WTC11 (cell line): ENCODE measurements around the gene ARHGAP23. TPM values are rescaled to one million over a fixed set of nuclear protein-coding genes. Genes with fewer than 3 reads are reported as not detected.

ENCODE experiments used
- ATAC-seq: fragments of 200-7000 bp; cut with Tn5 transposase; 2 replicates; pipeline ENCODE4 v1.10.0; 2021; ENCODE audit warnings: mild to moderate bottlenecking, moderate library complexity
- CTCF ChIA-PET: fragments of 300-600 bp; sonication (Branson Sonifier 250); formaldehyde crosslinking; loops from one replicate; lab custom pipeline; 2021; ENCODE audit warnings: antibody characterized with exemption; lab: Charles Lee
- POLR2A ChIA-PET: fragments of 350-600 bp; sonication (Branson Sonifier 250); formaldehyde crosslinking; loops from one replicate; lab custom pipeline; 2021; ENCODE audit warnings: antibody characterized with exemption; lab: Charles Lee
- DNase-seq: peaks from one replicate; pipeline ENCODE4 v3.0.0; 2021; ENCODE audit warnings: low spot score
- H3K27ac Mint-ChIP-seq: 2 replicates; pipeline ENCODE4 v1.8.0; 2021; ENCODE audit warnings: mixed read lengths
- H3K27me3 Mint-ChIP-seq: 2 replicates; pipeline ENCODE4 v1.8.0; 2021; ENCODE audit warnings: low read depth, mild to moderate bottlenecking, moderate library complexity, mixed read lengths
- H3K36me3 Mint-ChIP-seq: 2 replicates; pipeline ENCODE4 v1.8.0; 2021; ENCODE audit warnings: mixed read lengths
- H3K4me1 Mint-ChIP-seq: 2 replicates; pipeline ENCODE4 v1.8.0; 2022; ENCODE audit warnings: mixed read lengths
- H3K4me3 Mint-ChIP-seq: 2 replicates; pipeline ENCODE4 v1.8.0; 2021; ENCODE audit warnings: mild to moderate bottlenecking, moderate library complexity, mixed read lengths
- H3K9me3 Mint-ChIP-seq: 2 replicates; pipeline ENCODE4 v1.8.0; 2021; ENCODE audit warnings: mixed read lengths
- AFF4 ChIP-seq: sonication (generic); formaldehyde crosslinking; IDR thresholded peaks from 2 replicates; pipeline ENCODE4 v1.8.1; 2023; ENCODE audit warnings: mild to moderate bottlenecking, missing genetic modification reagents, borderline replicate concordance
- CDX4 ChIP-seq: fragments of 250-450 bp; sonication (Bioruptor Pico); IDR thresholded peaks from 2 replicates; pipeline ENCODE4 v1.9.0; 2021; ENCODE audit warnings: moderate library complexity, mild to moderate bottlenecking, inconsistent platforms, borderline replicate concordance
- CREB1 ChIP-seq: sonication (generic); formaldehyde crosslinking; IDR thresholded peaks from 2 replicates; pipeline ENCODE4 v1.8.0; 2023; ENCODE audit warnings: mild to moderate bottlenecking, missing genetic modification reagents
- E2F4 ChIP-seq: sonication (generic); formaldehyde crosslinking; IDR thresholded peaks from 2 replicates; pipeline ENCODE4 v1.8.1; 2022; ENCODE audit warnings: low read depth, mild to moderate bottlenecking, moderate library complexity, missing genetic modification reagents, borderline replicate concordance
- GABPB1 ChIP-seq: sonication (generic); formaldehyde crosslinking; IDR thresholded peaks from 2 replicates; pipeline ENCODE4 v1.8.1; 2023; ENCODE audit warnings: mild to moderate bottlenecking, missing genetic modification reagents
- HMGXB4 ChIP-seq: sonication (generic); formaldehyde crosslinking; IDR thresholded peaks from 2 replicates; pipeline ENCODE4 v1.8.1; 2023; ENCODE audit warnings: mild to moderate bottlenecking, moderate library complexity, missing genetic modification reagents
- IRF1 ChIP-seq: sonication (generic); formaldehyde crosslinking; IDR thresholded peaks from 2 replicates; pipeline ENCODE4 v1.8.0; 2023; ENCODE audit warnings: missing genetic modification reagents
- IRF2 ChIP-seq: sonication (generic); formaldehyde crosslinking; IDR thresholded peaks from 2 replicates; pipeline ENCODE4 v1.8.0; 2022; ENCODE audit warnings: low read depth, missing genetic modification reagents, borderline replicate concordance
- MYBL2 ChIP-seq: sonication (generic); formaldehyde crosslinking; IDR thresholded peaks from 2 replicates; pipeline ENCODE4 v1.8.1; 2023; ENCODE audit warnings: mild to moderate bottlenecking, moderate library complexity, missing genetic modification reagents
- NR1H2 ChIP-seq: sonication (generic); formaldehyde crosslinking; IDR thresholded peaks from 2 replicates; pipeline ENCODE4 v1.9.0; 2021; ENCODE audit warnings: mild to moderate bottlenecking, moderate library complexity, missing genetic modification reagents
- NR3C1 ChIP-seq: sonication (generic); formaldehyde crosslinking; conservative IDR thresholded peaks from 2 replicates; pipeline ENCODE4 v1.8.1; 2023; ENCODE audit warnings: low read depth, mild to moderate bottlenecking, missing genetic modification reagents
- PRDM15 ChIP-seq: sonication (generic); formaldehyde crosslinking; IDR thresholded peaks from 2 replicates; pipeline ENCODE4 v1.8.0; 2022; ENCODE audit warnings: missing genetic modification reagents
- RORB ChIP-seq: fragments of 250-450 bp; sonication (Bioruptor Pico); IDR thresholded peaks from 2 replicates; pipeline ENCODE4 v1.9.0; 2021; ENCODE audit warnings: mild to moderate bottlenecking
- TEAD1 ChIP-seq: sonication (generic); formaldehyde crosslinking; IDR thresholded peaks from 2 replicates; pipeline ENCODE4 v1.8.0; 2022; ENCODE audit warnings: mild to moderate bottlenecking, missing genetic modification reagents
- TEAD4 ChIP-seq: sonication (generic); formaldehyde crosslinking; IDR thresholded peaks from 2 replicates; pipeline ENCODE4 v1.8.0; 2022; ENCODE audit warnings: mild to moderate bottlenecking, missing genetic modification reagents
- USF2 ChIP-seq: sonication (generic); formaldehyde crosslinking; IDR thresholded peaks from 2 replicates; pipeline ENCODE4 v1.8.1; 2023; ENCODE audit warnings: mild to moderate bottlenecking, missing genetic modification reagents, moderate library complexity
- ZMAT4 ChIP-seq: fragments of 250-450 bp; sonication (Bioruptor Pico); IDR thresholded peaks from 2 replicates; pipeline ENCODE4 v1.9.0; 2021; ENCODE audit warnings: mild to moderate bottlenecking
- ZNF219 ChIP-seq: sonication (generic); formaldehyde crosslinking; IDR thresholded peaks from 2 replicates; pipeline ENCODE4 v1.8.0; 2023; ENCODE audit warnings: missing genetic modification reagents, mild to moderate bottlenecking, borderline replicate concordance
- ZNF263 ChIP-seq: sonication (generic); formaldehyde crosslinking; IDR thresholded peaks from 2 replicates; pipeline ENCODE4 v1.8.1; 2022; ENCODE audit warnings: low read depth, mild to moderate bottlenecking, moderate library complexity, missing genetic modification reagents
- ZNF416 ChIP-seq: fragments of 250-450 bp; sonication (Bioruptor Pico); IDR thresholded peaks from 2 replicates; pipeline ENCODE4 v1.9.0; 2021; ENCODE audit warnings: mild to moderate bottlenecking, inconsistent platforms
- total RNA-seq: library from RNA; stranded (reverse); gene quantifications from 3 replicates; pipeline ENCODE4 v1.2.3, GENCODE V29; 2021

ARHGAP23 gene
- total RNA-seq, 1 experiment from 2014 or later, result 66.0 TPM

- ChIA-PET CTCF (interaction anchor here (0.8 to 19.6 kb wide), 14 partner anchors 9 to 196 kb away, joined by 3 to 341 read pairs (median 5); no protein-coding TSS in a partner anchor), POLR2A (interaction anchor here (1.6 kb wide), 1 partner anchor 37 kb away, joined by 6 read pairs; no protein-coding TSS in a partner anchor)
- TF ChIP-seq TEAD1 (CRISPR knock-in tag) (no peak), NR3C1 (CRISPR knock-in tag) (no peak), PRDM15 (CRISPR knock-in tag) (no peak), IRF1 (CRISPR knock-in tag) (no peak), ZNF263 (CRISPR knock-in tag) (no peak), RORB (CRISPR knock-in tag) (no peak), ZNF416 (CRISPR knock-in tag) (no peak), ZMAT4 (no peak), HMGXB4 (CRISPR knock-in tag) (no peak), AFF4 (CRISPR knock-in tag) (no peak), GABPB1 (CRISPR knock-in tag) (no peak), E2F4 (no peak), TEAD4 (CRISPR knock-in tag) (no peak), USF2 (CRISPR knock-in tag) (no peak), CDX4 (no peak), NR1H2 (CRISPR knock-in tag) (no peak), MYBL2 (CRISPR knock-in tag) (no peak), ZNF219 (CRISPR knock-in tag) (no peak), IRF2 (CRISPR knock-in tag) (no peak), CREB1 (CRISPR knock-in tag) (no peak)
- TF ChIP-seq, all 79 proteins: peak for 0
- H3K27ac Mint-ChIP-seq, result no peak overlapping the region
- no peaks in the 10 kb centered on the region for H3K36me3 Mint-ChIP-seq
- H3K4me3 Mint-ChIP-seq, result no peak overlapping the region
- ATAC-seq, result no peak
- no peaks in the 10 kb centered on the region for H3K9me3 Mint-ChIP-seq
- no peak for DNase-seq
- H3K27me3 Mint-ChIP-seq, result peaks cover 2% of the 10 kb centered on the region; the same call in 1 of the 2 replicates
- peaks cover 14% of the 10 kb centered on the region for H3K4me1 Mint-ChIP-seq
Observed at GRCh38 chr17:38545531-38546225, 117.4 kb downstream of the ARHGAP23 start.
